CD14-positive monocyte (primary cell): ENCODE data around the gene SOCS4. TPM values are rescaled to one million over a fixed set of nuclear protein-coding genes. Genes with fewer than 3 reads are reported as not detected.
"Not testable (repeated sequence)": the region's sequence is repeated elsewhere in the genome, so short reads cannot be mapped to it uniquely, and the experiment has no call there.

Source experiments
- DNase-seq, 3 donors: peaks; one replicate each; pipeline ENCODE4 v3.0.0-alpha.2; 2011 to 2022
- H2AFZ ChIP-seq: 2 replicates; pipeline ENCODE4 v1.6.0; 2012; ENCODE audit warnings: mild to moderate bottlenecking, low read depth, low read length, inconsistent platforms; ENCODE audit not compliant: insufficient read depth, poor library complexity, severe bottlenecking
- H3K27ac ChIP-seq, 2 donors: 1 replicate in 1 of 2; 2 replicates in 1 of 2; pipeline ENCODE4 v1.5.1; 2012 to 2013; ENCODE audit warnings: low read length in 2 of 2, control low read depth in 1 of 2, inconsistent platforms in 1 of 2, low read depth in 1 of 2, mild to moderate bottlenecking in 1 of 2
- H3K27me3 ChIP-seq, 2 donors: one replicate each; pipeline versions ENCODE4 v1.6.0 to v1.6.1; 2011 to 2013; ENCODE audit warnings: low read length in 2 of 2; ENCODE audit not compliant: control insufficient read depth in 2 of 2, insufficient read depth in 2 of 2
- H3K36me3 ChIP-seq, 2 donors: replicated peaks in 1 of 2; 1 replicate in 1 of 2; 2 replicates in 1 of 2; pipeline versions ENCODE4 v1.5.1 to v1.6.1; 2012 to 2013; ENCODE audit warnings: low read length in 2 of 2, control low read depth in 1 of 2, inconsistent platforms in 1 of 2, mild to moderate bottlenecking in 1 of 2; ENCODE audit not compliant: insufficient read depth in 2 of 2, control insufficient read depth in 1 of 2
- H3K4me1 ChIP-seq, 2 donors: 1 replicate in 1 of 2; 2 replicates in 1 of 2; pipeline versions ENCODE4 v1.5.1 to v1.6.1; 2012 to 2013; ENCODE audit warnings: low read length in 2 of 2, control low read depth in 1 of 2, inconsistent platforms in 1 of 2, mild to moderate bottlenecking in 1 of 2, moderate library complexity in 1 of 2; ENCODE audit not compliant: insufficient read depth in 2 of 2, control insufficient read depth in 1 of 2
- H3K4me2 ChIP-seq: replicated peaks from 2 replicates; pipeline ENCODE3; 2012; ENCODE audit warnings: low read length, moderate library complexity, mild to moderate bottlenecking; ENCODE audit not compliant: poor library complexity, severe bottlenecking; ENCODE audit errors: extremely low read depth
- H3K4me3 ChIP-seq, 3 experiments: fragments of 200-600 bp in 1 of 3; sonication (generic) in 1 of 3; replicated peaks in 1 of 3; 1 replicate in 2 of 3; 2 replicates in 1 of 3; pipeline ENCODE4 v1.5.1; 2011 to 2013; ENCODE audit warnings: low read length in 3 of 3, mild to moderate bottlenecking in 3 of 3, control low read depth in 2 of 3, low read depth in 2 of 3, inconsistent platforms in 1 of 3, moderate library complexity in 1 of 3
- H3K79me2 ChIP-seq: 2 replicates; pipeline ENCODE4 v1.6.0; 2012; ENCODE audit warnings: mild to moderate bottlenecking, control low read depth, inconsistent platforms, low read length, moderate library complexity; ENCODE audit not compliant: insufficient read depth
- H3K9ac ChIP-seq: 2 replicates; pipeline ENCODE4 v1.6.0; 2017; ENCODE audit warnings: low read length, mild to moderate bottlenecking; ENCODE audit not compliant: insufficient read depth, poor library complexity, severe bottlenecking
- H3K9me3 ChIP-seq, 2 donors: replicated peaks in 1 of 2; 1 replicate in 1 of 2; 2 replicates in 1 of 2; pipeline versions ENCODE4 v1.5.1 to v1.6.1; 2012 to 2013; ENCODE audit warnings: low read length in 2 of 2, control low read depth in 1 of 2; ENCODE audit not compliant: control insufficient read depth in 1 of 2, insufficient read depth in 1 of 2
- H4K20me1 ChIP-seq: 2 replicates; pipeline ENCODE4 v1.6.0; 2012; ENCODE audit warnings: mild to moderate bottlenecking, low read length, control low read depth, moderate library complexity; ENCODE audit not compliant: insufficient read depth
- H3K27ac Mint-ChIP-seq, 7 donors: one replicate each; pipeline ENCODE4 v1.8.0; 2020; ENCODE audit warnings: mild to moderate bottlenecking in 7 of 7, mixed read lengths in 7 of 7, moderate library complexity in 6 of 7, inconsistent platforms in 2 of 7
- H3K27me3 Mint-ChIP-seq, 3 donors: one replicate each; pipeline ENCODE4 v1.8.0; 2021 to 2022; ENCODE audit warnings: low read depth in 3 of 3, mild to moderate bottlenecking in 3 of 3, mixed read lengths in 3 of 3, moderate library complexity in 3 of 3, inconsistent platforms in 1 of 3
- H3K36me3 Mint-ChIP-seq, 2 donors: one replicate each; pipeline ENCODE4 v1.8.0; 2020; ENCODE audit warnings: mixed read lengths in 2 of 2, inconsistent platforms in 1 of 2, mild to moderate bottlenecking in 1 of 2
- H3K4me1 Mint-ChIP-seq: one replicate; pipeline ENCODE4 v1.8.0; 2020; ENCODE audit warnings: mild to moderate bottlenecking, mixed read lengths
- H3K4me3 Mint-ChIP-seq, 2 donors: one replicate each; pipeline ENCODE4 v1.8.0; 2020; ENCODE audit warnings: mild to moderate bottlenecking in 2 of 2, mixed read lengths in 2 of 2, moderate library complexity in 1 of 2
- H3K9me3 Mint-ChIP-seq, 7 donors: one replicate each; pipeline ENCODE4 v1.8.0; 2020 to 2022; ENCODE audit warnings: mixed read lengths in 7 of 7, mild to moderate bottlenecking in 6 of 7, moderate library complexity in 6 of 7, inconsistent platforms in 2 of 7
- CTCF ChIP-seq: fragments of 200-600 bp; IDR thresholded peaks from one replicate; pipeline ENCODE4 v1.8.0; 2022; ENCODE audit warnings: antibody characterized with exemption, mild to moderate bottlenecking
- WGBS: methylation state at CpG from one replicate; pipeline ENCODE4 v1.1.5; 2013; ENCODE audit warnings: missing lambda C conversion rate; ENCODE audit not compliant: insufficient coverage; 5-methylcytosine and 5-hydroxymethylcytosine counted together
- intact Hi-C, 2 donors: fragments of 100-400 bp; cut with micrococcal nuclease; formaldehyde crosslinking; loops; one replicate each; pipeline versions ENCODE4 v1.15.0 to v1.15.1; 2023
- polyA plus RNA-seq, 3 donors: library from polyadenylated mRNA; depleted of rRNA in 1 of 3; unstranded in 2 of 3; stranded (reverse) in 1 of 3; fragments of 300-500 nt in 2 of 3; fragments of >200 nt in 1 of 3; fragmentation: Illumina TruSeq in 2 of 3; gene quantifications; 1 replicate in 2 of 3; 2 replicates in 1 of 3; pipeline ENCODE4 v1.2.3, GENCODE V29; 2012 to 2021

SOCS4 gene
- polyA plus RNA-seq, 3 donors, result 2.5 to 5.0 (median 3.0) TPM

DNA sequence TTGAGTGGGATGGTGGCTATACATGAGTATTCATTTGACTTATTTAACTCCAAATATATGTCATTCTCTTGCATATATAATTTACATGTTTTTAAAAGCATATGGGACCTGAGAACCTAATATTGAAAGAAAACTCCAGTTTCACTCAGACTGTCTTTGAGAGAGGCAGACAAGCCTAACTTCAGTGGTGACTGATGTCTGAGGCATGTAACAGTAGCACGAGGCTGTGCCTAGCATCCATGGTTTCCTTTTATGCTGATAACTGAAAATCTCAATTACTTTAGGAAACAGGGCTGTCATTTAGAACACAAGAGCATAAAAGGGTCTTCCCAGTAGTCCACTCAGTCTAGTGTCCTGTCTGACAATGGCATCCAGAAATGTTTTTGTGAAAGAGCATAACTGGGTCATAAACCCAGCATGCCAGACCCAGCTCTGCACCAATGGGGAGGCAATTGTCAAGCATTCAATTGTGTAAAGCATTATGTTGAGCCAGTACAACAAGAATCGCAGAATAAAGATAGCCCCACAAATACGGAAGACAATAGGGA is 48.7 kb downstream of the SOCS4 start:
- TF ChIP-seq CTCF, result no peak
- H3K27ac ChIP-seq, result no peak overlapping the region
- no peak for DNase-seq
- peaks cover 40% of the 10 kb centered on the region for H3K4me1 Mint-ChIP-seq
- H3K4me3 ChIP-seq, result no peak overlapping the region
- H3K4me2 ChIP-seq, result no peak overlapping the region
- peaks cover 0 to 2% (median 0%) of the 10 kb centered on the region in 7 donors for H3K9me3 Mint-ChIP-seq
- peaks cover 1 to 9% (median 9%) of the 10 kb centered on the region in 3 donors for H3K27me3 Mint-ChIP-seq
- H3K27ac Mint-ChIP-seq, result peak overlapping the region in 1 of 7 donors; percentile 15
- peaks cover 0 to 6% of the 10 kb centered on the region in 2 donors for H3K27me3 ChIP-seq
- H3K36me3 ChIP-seq, result no peaks in the 10 kb centered on the region
- no peaks in the 10 kb centered on the region for H3K79me2 ChIP-seq
- WGBS, result 94% methylated on average over 2 of the region's 3 CpGs
- H3K9ac ChIP-seq, result no peak overlapping the region
- H3K9me3 ChIP-seq, result no peaks in the 10 kb centered on the region
- H3K4me1 ChIP-seq, result peaks cover 20 to 21% of the 10 kb centered on the region in 2 donors
- no peaks in the 10 kb centered on the region for H4K20me1 ChIP-seq
- no peaks in the 10 kb centered on the region for H3K36me3 Mint-ChIP-seq
- H3K4me3 Mint-ChIP-seq, result no peak overlapping the region
- no peak overlapping the region for H2AFZ ChIP-seq
- intact Hi-C loops, result no loop called here

- Histone ChIP-seq H2AFZ (peak overlapping the region; percentile 34), H3K27me3 (peaks cover 0 to 4% of the 10 kb centered on the region in 2 donors), H3K9me3 (no peaks in the 10 kb centered on the region), H3K79me2 (no peaks in the 10 kb centered on the region), H3K27ac (no peak overlapping the region), H3K4me3 (no peak overlapping the region), H3K4me2 (no peak overlapping the region), H3K9ac (no peak overlapping the region), H3K4me1 (peaks cover 16 to 18% of the 10 kb centered on the region in 2 donors), H3K36me3 (no peaks in the 10 kb centered on the region), H4K20me1 (no peaks in the 10 kb centered on the region)
- Mint-ChIP-seq H3K27ac (peak overlapping the region in 1 of 7 donors; percentile 1), H3K36me3 (no peaks in the 10 kb centered on the region), H3K9me3 (no peaks in the 10 kb centered on the region), H3K4me3 (no peak overlapping the region), H3K4me1 (peaks cover 26% of the 10 kb centered on the region), H3K27me3 (peaks cover 0 to 4% (median 3%) of the 10 kb centered on the region in 3 donors)
- intact Hi-C loops, result no loop called here
- no peak for TF ChIP-seq CTCF
- peak in 2 of 3 donors; percentile 12 to 41 for DNase-seq
- 94% methylated on average over 11 of the region's 17 CpGs for WGBS
Measured at GRCh38 chr14:55077170-55078151, 50.4 kb downstream of the SOCS4 start.

DNA sequence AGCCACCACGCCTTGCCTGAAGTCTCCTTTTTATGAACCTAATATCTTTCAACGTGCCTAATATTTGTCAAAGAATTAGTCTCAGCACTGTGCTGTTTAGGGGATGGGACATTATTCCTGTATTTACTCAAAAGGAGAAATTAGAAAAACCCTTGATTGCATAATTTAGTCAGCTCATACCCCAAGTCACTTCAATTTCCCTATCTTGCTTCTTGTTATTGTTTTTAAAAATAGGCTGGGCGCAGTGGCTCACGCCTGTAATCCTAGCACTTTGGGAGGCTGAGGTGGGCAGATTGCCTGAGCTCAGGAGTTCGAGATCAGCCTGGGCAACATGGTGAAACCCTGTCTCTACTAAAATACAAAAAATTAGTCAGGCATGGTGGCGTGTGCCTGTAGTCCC is 52.9 kb downstream of the SOCS4 start:
- Histone ChIP-seq H3K4me2 (peak overlapping the region; percentile 19), H3K4me3 (peak overlapping the region in 1 of 3 experiments; percentile 20), H3K4me1 (peaks cover 24 to 26% of the 10 kb centered on the region in 2 donors), H3K27ac (peak overlapping the region; percentile 40 to 45)
- WGBS, result no CpG with 5 or more reads among the region's 6 CpGs
- H3K79me2 ChIP-seq, H4K20me1 ChIP-seq, H3K9me3 Mint-ChIP-seq, H3K36me3 ChIP-seq, H3K27me3 ChIP-seq, H3K9me3 ChIP-seq, H3K36me3 Mint-ChIP-seq, H3K9ac ChIP-seq, H3K27me3 Mint-ChIP-seq, H2AFZ ChIP-seq, intact Hi-C loops: not testable (repeated sequence)
- Mint-ChIP-seq H3K27ac (peak overlapping the region; percentile 58 to 92 (median 78)), H3K4me1 (peaks cover 27% of the 10 kb centered on the region), H3K4me3 (peak overlapping the region in 1 of 2 donors; percentile 48)
- peak; percentile 38 to 81 (median 68) for DNase-seq
